Limb (tissue), 2 donors: Measurements from ENCODE around the gene THY1.
"Not testable (repeated sequence)": the region's sequence is repeated elsewhere in the genome, so short reads cannot be mapped to it uniquely, and the experiment has no call there.

ENCODE experiments used
- DNase-seq, 2 donors: peaks; one replicate each; pipeline ENCODE4 v3.0.0-alpha.2; 2016; ENCODE audit errors: extremely low spot score in 2 of 2

Gene THY1

GRCh38 chr11:119418759-119419158 is 4.2 kb downstream of the THY1 start:
- DNase-seq, result no peak

- no peak for DNase-seq
Measured at GRCh38 chr11:119417726-119418540, 5.0 kb downstream of the THY1 start.

- no peak for DNase-seq
Measured at GRCh38 chr11:119416606-119417580, 6.1 kb downstream of the THY1 start.

- DNase-seq, result no peak
Measured at GRCh38 chr11:119415966-119416365, 7.0 kb downstream of the THY1 start.

GRCh38 chr11:119415517-119415916 is 7.5 kb downstream of the THY1 start:
- no peak for DNase-seq

- DNase-seq, result no peak
Measured at GRCh38 chr11:119414734-119415133, 8.2 kb downstream of the THY1 start.

- no peak for DNase-seq
Measured at GRCh38 chr11:119414321-119414720, 8.7 kb downstream of the THY1 start.

GRCh38 chr11:119412072-119412471 is 10.9 kb downstream of the THY1 start:
- DNase-seq, result no peak

GRCh38 chr11:119410501-119410900 is 12.5 kb downstream of the THY1 start:
- DNase-seq, result no peak

- no peak for DNase-seq
Measured at GRCh38 chr11:119409731-119410130, 13.2 kb downstream of the THY1 start.

GRCh38 chr11:119406005-119406404 is 17.0 kb downstream of the THY1 start:
- no peak for DNase-seq

- DNase-seq, result not testable (repeated sequence)
Measured at GRCh38 chr11:119405448-119405847, 17.5 kb downstream of the THY1 start.

- DNase-seq, result no peak
Measured at GRCh38 chr11:119404872-119405271, 18.1 kb downstream of the THY1 start.

GRCh38 chr11:119403021-119403420 is 20.0 kb downstream of the THY1 start:
- DNase-seq, result no peak

GRCh38 chr11:119402470-119402869 is 20.5 kb downstream of the THY1 start:
- no peak for DNase-seq

- no peak for DNase-seq
Measured at GRCh38 chr11:119400860-119401259, 22.1 kb downstream of the THY1 start.

- no peak for DNase-seq
Measured at GRCh38 chr11:119397740-119398139, 25.2 kb downstream of the THY1 start.

GRCh38 chr11:119396835-119397234 is 26.1 kb downstream of the THY1 start:
- DNase-seq, result no peak

GRCh38 chr11:119391275-119391674 is 31.7 kb downstream of the THY1 start:
- DNase-seq, result no peak

- DNase-seq, result no peak
Measured at GRCh38 chr11:119389611-119390254, 33.2 kb downstream of the THY1 start.

- no peak for DNase-seq
Measured at GRCh38 chr11:119388103-119388502, 34.9 kb downstream of the THY1 start.

GRCh38 chr11:119384332-119384731 is 38.6 kb downstream of the THY1 start:
- no peak for DNase-seq
